DMS53 treated with DMSO at 0.1 percent for 48 hours (cell line): Measurements from ENCODE around the gene CORO7.
A peak's percentile ranks its signal among the peaks of the same experiment; 100 is the strongest.

Experiments used
- DNase-seq: peaks from one replicate; lab custom pipeline; 2025; ENCODE audit not compliant: unreplicated experiment; lab: John Stamatoyannopoulos, UW

Gene CORO7

DNA sequence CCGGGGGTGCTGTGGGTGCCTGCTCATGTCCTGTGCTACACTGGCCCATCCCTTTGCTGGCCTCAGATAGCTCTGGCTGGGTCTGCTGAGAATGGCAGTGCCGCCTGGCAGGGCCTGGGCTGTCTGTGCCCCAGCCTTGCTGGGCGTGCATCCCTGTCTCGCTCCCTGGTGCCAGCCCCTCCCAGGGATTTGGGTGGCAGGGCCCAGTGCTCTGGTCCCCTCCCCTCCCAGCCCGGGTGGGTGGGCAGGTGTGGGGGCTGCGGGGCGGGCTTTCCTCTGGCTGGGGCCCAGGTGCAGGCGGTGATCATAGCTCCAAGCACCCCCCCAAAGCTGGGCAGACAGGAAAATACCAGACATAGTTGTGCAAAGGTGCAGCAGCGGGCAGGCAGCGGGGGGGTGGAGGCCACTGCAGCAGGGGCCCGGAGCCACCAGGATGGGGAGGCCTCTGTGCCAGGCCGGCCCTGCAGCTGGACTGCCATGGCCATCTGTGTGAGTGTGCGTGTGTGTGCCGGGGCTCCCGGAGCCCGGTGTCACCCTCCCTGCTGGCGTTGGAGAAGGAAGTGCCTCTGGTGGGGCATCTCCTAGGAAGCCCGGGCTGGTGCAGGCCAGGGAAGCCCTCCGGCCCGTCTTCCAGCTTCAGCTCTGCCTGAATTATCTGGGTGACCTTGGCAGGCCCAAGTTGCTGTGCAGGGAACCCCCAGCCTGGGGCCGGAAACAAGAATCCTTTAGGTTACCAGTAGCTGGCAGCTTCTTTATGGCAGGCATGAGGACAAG, 93.1 kb downstream of the CORO7 start:
- no peak for DNase-seq

DNA sequence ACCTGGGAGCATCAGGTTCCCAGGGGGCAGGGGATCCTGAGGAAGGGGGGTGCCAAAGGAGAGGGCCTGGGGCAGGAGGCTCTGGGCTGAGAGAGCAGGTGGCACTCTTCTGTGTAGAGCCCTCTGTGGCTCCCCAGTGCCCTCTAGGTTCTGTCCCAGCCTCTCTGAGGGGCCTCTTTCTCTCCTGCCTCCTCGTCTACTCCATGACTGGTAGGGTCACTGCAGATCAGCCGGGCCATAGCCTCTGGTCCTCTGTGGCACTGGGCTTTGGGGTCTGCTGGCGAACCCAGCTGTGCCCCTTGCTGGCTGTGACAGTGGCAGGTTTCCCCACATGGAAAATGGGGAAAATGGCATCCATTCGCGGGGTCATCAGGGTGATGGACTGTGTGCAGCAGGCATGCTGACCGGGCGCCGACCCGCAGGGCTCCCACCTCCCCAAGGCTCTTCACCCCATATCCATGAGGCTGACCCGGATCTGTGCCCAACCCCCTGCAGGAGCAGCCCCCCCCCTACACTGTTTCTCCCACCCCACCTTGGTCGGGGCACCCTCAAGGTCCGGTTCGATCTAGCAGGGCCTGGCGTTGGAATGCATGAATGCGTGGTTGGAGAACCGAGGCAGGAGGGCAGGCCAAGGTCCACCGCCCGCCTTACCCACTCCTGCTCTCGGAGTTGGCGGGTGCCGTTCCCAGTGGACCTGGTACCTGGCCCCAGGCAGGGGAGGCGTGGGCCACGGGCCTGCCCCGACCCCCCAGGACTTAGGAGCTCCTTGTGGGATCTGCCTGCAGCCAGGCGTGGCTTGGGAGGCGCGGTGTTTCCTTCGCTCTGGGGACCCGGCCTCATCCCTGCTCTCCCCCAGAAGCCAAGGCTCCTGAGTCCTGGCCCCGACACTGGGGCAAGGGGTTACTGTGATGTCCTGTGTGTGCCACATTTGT, 94.0 kb downstream of the CORO7 start:
- no peak for DNase-seq

DNA sequence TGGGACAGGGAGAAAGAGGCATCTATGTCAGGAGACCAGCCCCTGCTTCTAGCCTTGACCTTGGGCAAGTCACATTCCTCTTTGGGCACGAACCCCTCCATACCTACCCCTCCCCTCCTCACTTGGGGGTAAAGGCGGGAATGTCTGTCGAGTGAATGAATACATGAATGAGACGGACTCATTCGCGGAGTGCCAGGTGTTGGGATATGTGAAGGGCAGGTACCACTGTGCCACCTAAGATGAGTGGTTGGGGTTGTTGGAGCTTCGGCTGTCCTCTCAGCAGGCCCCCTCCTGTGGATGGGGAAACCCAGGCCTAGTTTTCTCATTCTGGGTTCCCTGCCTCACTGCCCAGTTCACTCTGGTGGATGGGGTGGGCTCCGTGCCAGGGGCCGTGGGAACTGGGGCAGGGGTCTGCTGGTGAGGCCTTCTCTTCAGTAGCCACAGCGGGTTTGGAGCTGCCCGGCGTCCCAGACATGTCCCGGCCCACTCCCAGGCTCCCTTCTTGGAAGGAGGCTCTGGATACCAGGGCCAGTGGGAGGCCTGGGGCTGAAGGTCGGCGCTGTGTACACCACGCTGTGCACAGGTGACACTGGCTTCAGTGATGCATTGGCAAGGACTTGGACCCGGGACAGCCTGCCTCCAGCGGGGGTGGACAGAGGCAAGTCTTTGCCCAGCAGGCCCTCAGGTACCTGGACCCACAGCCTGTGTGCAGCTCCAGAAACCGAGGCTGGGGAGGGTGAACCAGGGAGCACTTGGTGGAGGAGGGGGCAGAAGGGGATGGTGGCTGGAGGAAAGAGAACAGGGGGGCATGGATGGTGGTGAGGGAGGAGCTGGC, 94.9 kb downstream of the CORO7 start:
- no peak for DNase-seq

DNA sequence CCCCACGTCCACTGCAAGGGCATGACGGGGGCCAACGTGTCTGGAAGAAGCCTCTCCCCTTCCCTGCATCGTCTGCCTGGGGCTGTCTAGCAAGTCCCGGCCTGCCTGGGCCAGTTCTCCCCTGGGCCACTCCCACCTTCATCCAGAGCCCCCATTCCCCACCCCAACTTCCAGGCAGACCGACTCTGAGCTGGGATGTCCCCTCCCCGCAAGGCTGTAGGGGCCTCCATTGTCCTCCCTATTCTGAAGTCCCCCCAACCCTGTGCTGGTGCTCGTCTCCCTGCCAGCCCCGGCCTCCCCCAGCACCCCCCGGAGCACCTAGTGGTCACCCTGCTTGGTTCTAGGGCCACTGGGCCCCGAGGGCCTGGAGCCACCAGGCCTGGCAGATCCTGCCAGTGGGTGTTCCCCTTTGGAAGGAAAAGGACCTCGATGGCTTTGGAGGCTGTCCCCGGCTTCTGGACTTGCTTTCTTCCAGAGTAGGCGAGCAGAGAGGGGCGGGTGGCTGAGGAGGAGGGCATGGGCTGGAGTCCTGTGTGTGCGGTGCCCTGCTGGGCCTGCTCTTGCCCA, 95.7 kb downstream of the CORO7 start:
- no peak for DNase-seq

DNA sequence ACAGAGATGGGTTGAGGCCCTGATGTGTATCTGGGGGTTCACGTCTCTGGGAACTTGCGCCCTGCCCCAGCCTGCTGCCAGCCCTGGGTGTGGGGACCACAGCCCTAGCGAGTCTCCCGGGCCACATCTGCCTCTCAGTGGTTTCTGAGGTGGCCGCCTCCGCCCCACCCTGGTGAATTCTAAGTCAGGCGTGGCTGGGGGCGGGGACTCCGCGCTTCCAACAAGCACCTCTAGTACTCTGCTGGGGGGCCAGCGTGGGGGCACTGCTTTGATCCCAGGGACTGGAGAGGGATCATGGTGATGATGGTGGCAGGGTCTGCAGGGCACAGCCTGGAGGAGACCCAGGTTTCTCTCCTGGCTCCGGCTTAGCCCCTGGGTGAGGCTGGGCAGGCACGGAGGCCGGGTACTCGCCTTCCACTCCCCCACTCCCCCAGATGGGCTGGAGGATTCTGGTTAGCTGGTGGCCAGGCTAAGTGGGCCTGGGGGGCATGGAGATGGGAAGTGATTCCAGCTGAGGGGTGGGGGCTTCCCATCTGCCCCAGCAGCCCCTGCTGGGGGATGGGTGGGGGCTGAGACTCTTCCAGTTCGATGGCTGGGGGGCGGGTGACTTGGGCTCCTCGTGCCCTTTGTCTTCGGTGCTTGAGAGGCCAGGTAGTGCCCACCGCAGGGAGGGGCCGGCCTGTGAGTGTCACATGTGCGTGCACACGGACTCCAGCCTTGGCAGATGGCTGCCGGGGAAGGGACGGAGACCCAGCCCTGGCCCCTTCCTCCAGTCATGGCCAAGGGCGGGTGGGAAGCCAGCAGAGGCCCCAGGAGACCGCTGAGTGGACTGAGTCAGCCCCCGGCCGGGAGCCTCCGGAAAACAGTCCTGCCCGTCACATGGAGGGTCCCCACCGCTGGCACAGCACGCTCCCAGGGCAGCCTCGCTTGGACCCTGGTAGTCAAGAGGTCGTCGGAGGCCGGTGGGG, 96.7 kb downstream of the CORO7 start:
- DNase-seq: no peak

DNA sequence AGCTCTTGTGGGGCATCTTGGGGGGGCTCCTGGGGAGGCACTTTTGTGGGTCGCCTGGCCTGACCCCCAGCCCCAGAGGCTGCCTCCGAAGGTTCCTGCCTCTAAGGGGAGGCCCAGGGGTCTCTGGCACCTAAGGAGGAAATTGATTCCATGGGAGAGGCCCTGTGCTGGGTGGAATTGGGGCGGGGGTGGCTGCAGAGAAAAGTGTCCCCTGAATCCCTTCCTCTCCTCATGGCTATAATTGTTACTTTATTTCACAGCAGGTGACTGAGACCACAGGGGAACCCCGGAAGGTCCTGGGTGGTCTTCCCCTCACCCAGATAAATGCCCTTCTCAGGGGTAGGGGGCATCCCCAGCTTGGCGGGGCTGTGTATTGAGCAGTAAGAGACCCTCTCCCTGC, 97.4 kb downstream of the CORO7 start:
- DNase-seq: no peak

DNA sequence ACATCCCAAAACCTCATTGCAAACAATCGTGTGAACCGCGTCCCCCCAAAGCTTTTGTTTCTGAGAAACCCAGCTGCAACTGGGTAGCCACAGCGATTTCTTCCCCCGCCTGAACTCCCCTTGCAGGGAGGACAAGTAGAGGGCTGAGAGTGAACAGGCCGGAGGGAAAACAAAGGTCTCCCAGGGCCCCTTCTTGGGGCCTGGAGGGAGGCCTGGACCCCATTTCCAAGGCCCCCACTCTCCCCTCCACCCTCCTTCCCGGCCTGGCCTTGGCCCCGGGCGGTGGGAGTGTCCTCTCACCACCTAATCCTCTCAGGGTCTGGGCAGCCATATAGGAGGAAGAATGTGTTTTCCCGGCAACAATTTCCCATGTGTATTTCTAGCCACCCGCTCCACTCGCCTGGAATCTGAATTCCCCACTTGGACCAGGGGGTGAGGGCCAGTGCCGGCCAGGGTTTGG, 97.9 kb downstream of the CORO7 start:
- no peak for DNase-seq

DNA sequence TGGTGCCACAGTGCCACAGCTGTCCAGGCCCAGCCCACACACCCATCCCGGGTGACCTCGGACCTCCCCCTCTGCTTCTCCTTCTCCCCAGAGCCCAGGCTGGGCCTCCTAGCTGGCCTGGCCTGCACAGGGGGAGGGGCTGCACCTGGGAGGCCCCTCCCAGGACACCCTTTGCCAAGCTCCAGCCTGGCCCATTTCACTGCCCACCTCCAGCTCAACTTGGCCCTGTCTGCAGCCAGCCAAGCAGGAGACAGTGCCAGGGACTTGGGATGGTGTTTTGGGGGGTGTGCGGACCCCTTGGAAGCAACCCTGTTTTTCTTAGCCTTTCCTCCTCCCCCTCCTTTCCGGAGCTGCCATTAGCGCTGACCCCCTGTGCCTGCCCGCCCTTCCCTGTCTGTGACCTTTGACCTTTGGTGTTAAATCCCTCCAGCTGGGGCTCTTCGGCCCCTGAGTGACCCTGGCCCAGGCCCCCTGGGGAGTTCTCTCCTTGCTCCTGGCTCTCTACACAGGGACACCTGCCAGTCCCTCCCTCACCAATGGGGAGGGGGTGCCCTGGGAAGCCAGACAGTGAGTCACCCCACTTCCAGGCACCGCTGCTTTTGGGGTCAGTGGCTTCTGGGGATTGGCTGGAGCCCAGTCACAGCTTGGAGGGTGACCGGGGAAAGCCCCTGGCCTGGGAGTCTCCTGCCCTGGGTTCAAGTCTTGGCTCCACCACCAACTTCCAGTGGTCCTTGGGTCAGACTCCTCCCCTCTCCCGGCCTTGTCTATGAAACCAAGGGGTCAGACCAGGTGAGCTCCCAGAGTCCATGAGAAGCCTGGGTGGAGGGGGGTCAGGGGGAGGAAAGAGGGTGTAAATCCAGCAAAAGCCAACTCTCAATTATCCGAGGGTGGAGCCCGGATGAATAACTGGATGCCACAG, 98.6 kb downstream of the CORO7 start:
- DNase-seq: no peak

DNA sequence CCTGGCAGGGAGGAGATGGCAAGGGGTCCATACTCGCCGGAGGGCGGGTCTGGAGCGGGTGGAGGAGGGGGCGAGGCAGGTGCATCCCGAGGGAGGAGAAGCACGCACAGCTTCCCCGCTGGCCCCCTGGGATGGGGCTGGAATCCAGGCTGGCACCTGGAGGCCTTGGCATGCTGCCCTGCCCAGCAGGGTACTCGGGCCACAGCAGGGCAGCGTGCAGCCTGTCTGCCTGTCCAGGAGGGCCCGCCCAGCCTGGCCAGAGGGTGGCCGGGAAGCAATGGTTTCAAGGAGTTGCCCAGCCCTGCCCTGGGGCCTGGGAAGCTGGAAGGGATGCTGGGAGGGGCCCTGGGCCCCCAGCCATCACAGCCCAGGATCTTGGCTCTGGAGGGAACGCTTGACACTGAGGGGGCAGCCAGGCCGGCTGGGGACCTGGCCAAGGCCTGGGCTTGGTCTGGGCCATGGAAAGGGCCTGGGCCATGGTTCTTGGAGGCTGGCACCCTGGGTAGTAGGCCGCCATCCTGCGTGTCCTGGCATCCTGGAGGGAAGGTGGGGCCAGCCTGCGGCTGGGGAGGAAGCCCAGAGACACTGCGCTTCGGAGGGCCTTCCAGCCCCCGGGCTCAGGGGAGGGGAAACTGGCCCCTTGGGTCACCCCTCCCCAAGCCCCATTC, 99.4 kb downstream of the CORO7 start:
- no peak for DNase-seq

DNA sequence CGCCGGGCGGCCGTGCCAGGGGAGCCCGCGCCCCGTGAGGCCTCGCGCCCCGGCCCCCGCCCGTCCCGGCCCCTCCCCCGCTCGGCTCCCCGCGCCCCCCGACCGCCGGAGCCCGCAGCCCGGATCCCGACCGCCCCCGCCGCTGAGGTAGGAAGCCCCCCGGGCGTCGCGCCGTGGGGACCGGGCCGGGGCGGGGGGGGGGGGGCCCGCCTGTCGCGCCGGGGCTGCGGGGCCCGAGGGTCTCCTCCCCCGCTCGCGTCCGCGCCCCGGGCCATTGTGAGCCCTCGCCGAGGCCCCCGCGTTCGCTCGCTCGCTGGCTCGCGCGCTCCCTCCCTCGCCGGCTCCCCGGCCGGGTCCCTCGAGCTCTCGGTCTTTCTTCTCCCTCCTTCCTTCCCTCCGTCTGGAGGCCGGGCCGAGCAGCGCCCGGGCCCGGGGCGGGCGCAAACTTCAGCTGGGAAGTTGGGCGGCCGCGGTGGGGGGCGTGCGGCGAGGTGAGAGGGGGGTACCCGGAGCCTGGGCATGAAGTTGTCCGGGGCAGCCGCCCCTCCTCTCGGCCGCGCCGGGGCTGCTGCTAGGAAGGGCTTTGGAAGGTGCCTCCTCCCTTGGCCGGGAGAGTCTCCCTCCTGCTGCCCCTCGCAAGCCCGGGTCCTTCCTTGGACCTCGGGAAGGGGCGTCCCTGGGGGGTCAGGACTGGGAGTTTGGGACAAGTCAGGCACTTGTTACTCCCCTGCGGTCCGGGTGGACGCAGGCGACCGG, 100.1 kb downstream of the CORO7 start:
- DNase-seq: no peak

DNA sequence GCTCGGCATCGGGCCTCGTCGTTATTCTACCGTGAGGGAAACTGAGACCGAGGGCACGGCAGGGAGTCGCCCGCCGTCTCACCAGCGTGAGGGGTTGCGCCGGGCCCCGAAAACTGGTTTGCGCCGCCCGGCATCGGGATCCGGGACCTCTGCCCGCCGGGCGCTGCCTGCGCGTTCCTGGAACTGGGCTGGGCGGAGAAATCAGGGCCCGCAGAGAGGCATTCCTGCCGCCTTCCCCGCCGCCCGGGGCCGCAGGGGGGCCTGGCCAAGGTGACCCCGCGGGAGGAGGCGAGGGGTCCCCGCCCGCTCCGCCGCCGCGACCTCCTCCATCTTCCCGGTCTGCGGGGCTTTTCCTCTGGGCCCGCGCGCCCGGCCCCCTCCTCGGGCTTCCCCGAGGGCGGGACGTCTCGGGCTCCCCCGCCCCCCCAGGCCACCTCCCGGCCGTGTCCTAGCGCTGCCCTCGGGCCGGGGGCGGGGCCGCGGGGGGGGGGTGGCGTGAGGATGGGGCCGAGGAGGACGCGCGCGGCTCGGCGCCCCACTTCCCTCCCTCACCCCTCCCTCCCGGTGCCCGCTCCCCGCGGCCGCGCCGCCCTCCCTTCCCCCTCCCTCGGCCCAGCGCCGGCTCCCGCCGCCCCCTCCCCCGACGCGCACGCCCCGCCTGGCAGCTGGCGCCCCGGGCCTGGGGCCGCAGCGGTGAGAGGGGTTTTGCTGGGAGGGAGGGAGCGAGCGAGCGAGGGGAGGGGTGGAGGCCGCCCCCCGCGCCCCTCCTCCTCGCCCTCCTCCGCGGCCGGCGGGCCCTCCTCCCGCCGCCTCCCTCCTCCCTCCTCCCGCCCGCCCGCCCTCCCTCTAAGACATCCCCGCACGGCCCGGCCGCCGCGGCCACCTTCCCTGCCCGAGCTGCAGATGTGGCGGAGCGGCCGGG, 100.9 kb downstream of the CORO7 start, which contains the start of gene GLIS2:
Gene GLIS2, plus strand, starts transcription at position 882 of the 922 bp plus-strand sequence. CDS start 16,214 bp downstream, outside the sequence.
- peak; percentile 55 for DNase-seq

DNA sequence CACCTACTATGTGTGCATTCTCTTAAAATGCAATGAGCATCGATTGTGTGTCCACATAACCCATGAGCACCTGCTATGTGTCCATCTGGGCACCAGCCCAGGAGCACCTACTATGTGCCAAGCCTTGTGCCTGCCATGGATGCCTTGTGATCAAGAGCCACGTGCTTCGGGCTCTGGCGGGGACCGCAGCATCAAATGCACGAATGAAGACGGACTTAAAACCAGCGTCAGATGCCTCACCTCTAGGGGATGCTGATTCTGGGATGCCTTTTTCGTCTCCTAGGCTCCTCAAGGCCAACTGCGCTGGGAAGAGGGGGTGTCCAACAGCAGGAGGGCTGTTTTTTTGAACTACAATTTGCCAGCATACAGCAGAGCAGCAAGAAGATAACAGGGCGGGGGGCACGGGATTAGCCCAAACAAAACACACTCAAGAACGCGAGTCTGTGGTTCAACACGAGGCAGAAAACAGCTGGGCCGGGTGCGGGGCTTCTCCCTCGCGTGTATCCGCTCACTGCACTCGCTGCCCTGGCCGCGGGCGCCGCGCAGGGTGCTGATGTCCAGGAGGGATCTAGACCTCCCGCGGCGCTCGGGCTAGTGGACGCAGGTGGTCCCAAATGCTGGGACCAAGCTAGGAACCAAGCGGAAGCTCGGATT, 101.7 kb downstream of the CORO7 start:
- DNase-seq: peak; percentile 36

DNA sequence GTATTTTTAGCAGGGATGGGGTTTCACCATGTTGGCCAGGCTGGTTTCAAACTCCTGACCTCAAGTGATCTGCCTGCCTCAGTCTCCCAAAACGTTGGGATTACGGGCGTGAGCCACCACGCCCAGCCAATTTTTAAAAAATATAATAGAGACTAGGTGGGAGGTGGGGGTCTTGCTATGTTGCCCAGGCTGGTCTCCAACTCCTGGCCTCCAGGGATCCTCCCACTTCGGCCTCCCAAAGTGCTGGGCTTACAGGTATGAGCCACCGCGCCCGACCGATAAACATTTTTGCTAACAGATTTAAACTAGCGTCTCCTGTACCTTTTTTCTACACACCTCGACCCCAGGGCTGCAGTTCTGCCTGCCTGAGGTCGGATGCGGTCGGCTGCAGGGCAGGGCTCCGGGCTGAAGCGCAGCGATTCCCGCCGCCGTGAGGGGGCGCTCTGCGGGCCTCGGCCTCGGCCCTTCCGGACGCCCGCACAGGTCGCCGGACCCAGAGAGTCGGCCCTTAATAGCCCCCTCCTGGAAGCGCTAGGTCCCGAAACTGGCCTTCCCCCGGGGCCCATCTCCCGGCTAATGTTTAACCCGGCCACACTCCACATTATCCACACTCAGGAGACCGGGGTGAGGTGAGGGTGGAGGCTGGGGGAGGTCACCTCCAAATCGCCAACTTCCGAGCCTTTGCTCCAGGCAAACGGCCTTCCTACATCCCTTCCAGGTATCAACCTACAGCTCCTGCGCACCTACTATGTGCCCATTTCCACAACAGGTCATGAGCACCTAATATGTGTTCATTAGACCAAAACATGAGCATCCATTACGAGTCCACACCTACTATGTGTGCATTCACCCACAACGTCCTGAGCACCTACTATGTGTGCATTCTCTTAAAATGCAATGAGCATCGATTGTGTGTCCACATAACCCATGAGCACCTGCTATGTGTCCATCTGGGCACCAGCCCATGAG, 102.5 kb downstream of the CORO7 start:
- peak; percentile 87 for DNase-seq

DNA sequence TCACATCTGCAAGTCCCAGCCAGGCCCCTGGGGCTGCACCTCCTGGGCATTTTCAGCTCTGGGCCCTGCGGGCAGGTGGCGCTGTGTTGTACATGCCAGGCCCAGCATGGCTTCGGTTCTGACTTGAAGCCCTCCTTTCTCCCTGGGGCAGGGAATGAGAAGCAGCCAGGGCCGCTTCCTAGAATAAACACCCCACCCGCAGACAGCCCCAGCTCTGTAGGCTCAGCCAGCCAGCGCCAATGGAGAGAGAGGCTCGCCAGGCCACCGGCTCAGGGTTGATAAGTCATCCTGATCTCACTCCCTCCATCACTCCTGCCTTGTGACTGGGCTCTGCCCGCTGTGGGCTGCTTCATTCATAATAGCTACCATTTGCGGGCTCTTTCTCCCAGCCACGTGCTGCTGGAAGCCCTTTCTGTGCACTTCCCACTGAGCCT, 106.5 kb downstream of the CORO7 start:
- DNase-seq: peak; percentile 21
